Coronary artery (tissue), 2 donors: ENCODE data around the gene CCDC157.

Experiments used
- DNase-seq: peaks from one replicate; pipeline ENCODE4 v3.0.0-alpha.2; 2017; ENCODE audit warnings: low spot score
- H3K27ac ChIP-seq, 2 donors: fragments of 200-600 bp; sonication (generic); one replicate each; pipeline ENCODE4 v1.5.1; 2016 to 2019
- H3K4me3 ChIP-seq: fragments of 200-600 bp; sonication (generic); 2 replicates; pipeline ENCODE4 v1.5.1; 2016; ENCODE audit warnings: mild to moderate bottlenecking, moderate library complexity
- CTCF ChIP-seq: fragments of 200-600 bp; sonication (generic); IDR thresholded peaks from one replicate; pipeline ENCODE4 v1.5.1; 2019; ENCODE audit warnings: antibody characterized with exemption

Gene CCDC157

GRCh38 chr22:30414525-30415047 lies 57.8 kb downstream of the CCDC157 start:
- no peak for DNase-seq
- no peak overlapping the region for H3K4me3 ChIP-seq
- no peak overlapping the region for H3K27ac ChIP-seq
- no peak for TF ChIP-seq CTCF

- no peak for DNase-seq
- no peak overlapping the region for H3K4me3 ChIP-seq
- no peak overlapping the region for H3K27ac ChIP-seq
- no peak for TF ChIP-seq CTCF
Measured at GRCh38 chr22:30416403-30416802, 59.6 kb downstream of the CCDC157 start.

- no peak for DNase-seq
- no peak for TF ChIP-seq CTCF
- H3K27ac ChIP-seq, result no peak overlapping the region
- H3K4me3 ChIP-seq, result no peak overlapping the region
Measured at GRCh38 chr22:30416837-30417236, 60.0 kb downstream of the CCDC157 start.

GRCh38 chr22:30420347-30421125 lies 63.7 kb downstream of the CCDC157 start:
- H3K4me3 ChIP-seq, result no peak overlapping the region
- no peak for TF ChIP-seq CTCF
- peak overlapping the region in 1 of 2 donors; percentile 98 for H3K27ac ChIP-seq
- no peak for DNase-seq

GRCh38 chr22:30421695-30422480 lies 65.1 kb downstream of the CCDC157 start:
- DNase-seq, result no peak
- Histone ChIP-seq H3K4me3 (no peak overlapping the region), H3K27ac (peak overlapping the region; percentile 96 to 98)
- no peak for TF ChIP-seq CTCF

GRCh38 chr22:30422481-30423300 lies 65.9 kb downstream of the CCDC157 start:
- DNase-seq, result peak; percentile 90
- Histone ChIP-seq H3K27ac (peak overlapping the region; percentile 96 to 98), H3K4me3 (peak overlapping the region; percentile 88)
- no peak for TF ChIP-seq CTCF
